HCT116 (cell line): ENCODE measurements around the gene CUBN. TPM values are rescaled to one million over a fixed set of nuclear protein-coding genes. Genes with fewer than 3 reads are reported as not detected.

Experiments used
- ATAC-seq: fragments of 200-7000 bp; cut with Tn5 transposase; 2 replicates; pipeline ENCODE4 v1.9.1; 2020; ENCODE audit warnings: mild to moderate bottlenecking, moderate library complexity
- BruUV-seq: library from RNA; stranded (reverse); fragments of 400-500 nt; replicated peaks from 2 replicates; lab custom pipeline; 2021; lab: Mats Ljungman, UMichigan
- CTCF ChIA-PET: fragments of 300-600 bp; sonication (Branson Sonifier 250); formaldehyde crosslinking; loops from one replicate; lab custom pipeline; 2021; ENCODE audit warnings: antibody characterized with exemption; lab: Charles Lee
- POLR2A ChIA-PET: fragments of 300-600, 350-600 bp; sonication (Branson Sonifier 250); formaldehyde crosslinking; loops from one replicate; lab custom pipeline; 2021; ENCODE audit warnings: antibody characterized with exemption; lab: Charles Lee
- RAD21 ChIA-PET, 2 experiments: fragments of 300-600 bp; sonication (Branson Sonifier 250); formaldehyde crosslinking; loops; one replicate each; lab custom pipeline; 2023; ENCODE audit warnings: low total read pairs in 2 of 2; ENCODE audit not compliant: uncharacterized antibody in 2 of 2, unreplicated experiment in 2 of 2, low non-redundant PET in 1 of 2; lab: Charles Lee
- DNase-seq: peaks from one replicate; pipeline ENCODE4 v3.0.0-alpha.2; 2010; ENCODE audit warnings: low read depth, low spot score
- H2AFZ ChIP-seq: fragments of 200-600 bp; shearing (Covaris generic), sonication (generic); 2 replicates; pipeline ENCODE4 v1.6.1; 2017; ENCODE audit warnings: low read depth, mixed run types, mixed read lengths, antibody characterized with exemption, low read length; ENCODE audit not compliant: poor library complexity, severe bottlenecking
- H3K27ac ChIP-seq: 2 replicates; pipeline ENCODE4 v1.5.1; 2012; ENCODE audit warnings: low read depth, low read length
- H3K27me3 ChIP-seq: fragments of 200-600 bp; sonication (generic); 2 replicates; pipeline ENCODE4 v1.6.1; 2016; ENCODE audit warnings: mixed run types, low read length, mixed read lengths; ENCODE audit not compliant: insufficient read depth
- H3K36me3 ChIP-seq, 2 experiments: fragments of 200-500 bp in 1 of 2; fragments of 200-600 bp in 1 of 2; sonication (Bioruptor generic) in 1 of 2; sonication (generic) in 1 of 2; 2 replicates each; pipeline versions ENCODE4 v1.5.1 to v1.6.1; 2014 to 2016; ENCODE audit warnings: low read length in 2 of 2, inconsistent platforms in 1 of 2, mixed read lengths in 1 of 2, mixed run types in 1 of 2; ENCODE audit not compliant: insufficient read depth in 2 of 2, control insufficient read depth in 1 of 2
- H3K4me1 ChIP-seq, 2 experiments: fragments of 200-600 bp in 1 of 2; sonication (generic) in 1 of 2; 2 replicates each; pipeline versions ENCODE4 v1.5.1 to v1.6.1; 2012 to 2017; ENCODE audit warnings: low read length in 2 of 2, inconsistent platforms in 1 of 2, mild to moderate bottlenecking in 1 of 2, mixed read lengths in 1 of 2, mixed run types in 1 of 2, moderate library complexity in 1 of 2; ENCODE audit not compliant: insufficient read depth in 2 of 2, control insufficient read depth in 1 of 2
- H3K4me2 ChIP-seq: fragments of 200-600 bp; sonication (generic); 2 replicates; pipeline ENCODE4 v1.6.1; 2017; ENCODE audit warnings: mixed run types, low read length, mixed read lengths
- H3K4me3 ChIP-seq, 2 experiments: fragments of 200-600 bp in 1 of 2; sonication (generic) in 1 of 2; replicated peaks in 1 of 2; 2 replicates each; pipeline ENCODE4 v1.5.1; 2011 to 2016; ENCODE audit warnings: low read length in 2 of 2, control low read depth in 1 of 2, low read depth in 1 of 2, mild to moderate bottlenecking in 1 of 2, mixed read lengths in 1 of 2, mixed run types in 1 of 2
- H3K79me2 ChIP-seq: fragments of 200-600 bp; sonication (generic); 2 replicates; pipeline ENCODE4 v1.6.1; 2017; ENCODE audit warnings: mild to moderate bottlenecking, mixed run types, low read length, moderate library complexity, mixed read lengths; ENCODE audit not compliant: insufficient read depth
- H3K9ac ChIP-seq: fragments of 200-600 bp; sonication (generic); 2 replicates; pipeline ENCODE4 v1.6.1; 2016; ENCODE audit warnings: low read length, mixed read lengths
- H3K9me2 ChIP-seq: fragments of 200-600 bp; sonication (generic), shearing (Covaris generic); 2 replicates; pipeline ENCODE4 v1.6.1; 2017; ENCODE audit warnings: mixed run types, mild to moderate bottlenecking, moderate library complexity; ENCODE audit not compliant: insufficient read depth
- H3K9me3 ChIP-seq, 2 experiments: fragments of 200-500 bp in 1 of 2; fragments of 200-600 bp in 1 of 2; sonication (Bioruptor generic) in 1 of 2; sonication (generic) in 1 of 2; 2 replicates each; pipeline ENCODE4 v1.6.1; 2014 to 2017; ENCODE audit warnings: low read length in 2 of 2, mixed read lengths in 2 of 2, inconsistent platforms in 1 of 2, low read depth in 1 of 2, mild to moderate bottlenecking in 1 of 2, mixed run types in 1 of 2, moderate library complexity in 1 of 2; ENCODE audit not compliant: control insufficient read depth in 1 of 2, insufficient read depth in 1 of 2
- H4K20me1 ChIP-seq: fragments of 200-600 bp; sonication (generic), shearing (Covaris generic); 2 replicates; pipeline ENCODE4 v1.6.1; 2017; ENCODE audit warnings: mixed run types, mild to moderate bottlenecking, moderate library complexity; ENCODE audit not compliant: insufficient read depth
- CBX3 ChIP-seq: IDR thresholded peaks from 2 replicates; pipeline ENCODE4 v1.6.1; 2012; ENCODE audit warnings: low read depth
- CTCF ChIP-seq, 3 experiments: fragments of 200-600 bp in 1 of 3; sonication (generic) in 1 of 3; IDR thresholded peaks in 2 of 3; conservative IDR thresholded peaks in 1 of 3; 2 replicates each; pipeline ENCODE4 v1.5.1; 2012 to 2017; ENCODE audit warnings: low read depth in 2 of 3, low read length in 2 of 3, antibody characterized with exemption in 1 of 3, borderline replicate concordance in 1 of 3, control low read depth in 1 of 3, mild to moderate bottlenecking in 1 of 3, mixed read lengths in 1 of 3, mixed run types in 1 of 3, moderate library complexity in 1 of 3; ENCODE audit not compliant: insufficient read depth in 1 of 3
- EZH2phosphoT487 ChIP-seq: fragments of 200-600 bp; IDR thresholded peaks from 2 replicates; pipeline ENCODE4 v1.6.1; 2018; ENCODE audit warnings: antibody characterized with exemption, borderline replicate concordance
- FOSL1 ChIP-seq: IDR thresholded peaks from 2 replicates; pipeline ENCODE4 v1.6.1; 2012; ENCODE audit warnings: low read depth
- POLR2A ChIP-seq: IDR thresholded peaks from 2 replicates; pipeline ENCODE4 v1.7.0; 2011; ENCODE audit warnings: borderline replicate concordance; ENCODE audit not compliant: insufficient read depth, insufficient read length; ENCODE audit errors: extremely low read depth
- POLR2AphosphoS5 ChIP-seq: IDR thresholded peaks from 2 replicates; pipeline ENCODE4 v1.6.1; 2011; ENCODE audit warnings: mild to moderate bottlenecking, low read depth, low read length, moderate library complexity
- REST ChIP-seq: IDR thresholded peaks from 2 replicates; pipeline ENCODE4 v1.6.1; 2012; ENCODE audit warnings: low read depth
- SIN3A ChIP-seq: IDR thresholded peaks from 2 replicates; pipeline ENCODE4 v1.6.1; 2012; ENCODE audit warnings: low read depth
- SP1 ChIP-seq: IDR thresholded peaks from 2 replicates; pipeline ENCODE4 v1.6.1; 2012; ENCODE audit warnings: low read depth
- SRF ChIP-seq: IDR thresholded peaks from 2 replicates; pipeline ENCODE4 v1.6.1; 2012; ENCODE audit warnings: low read depth
- TCF7L2 ChIP-seq: IDR thresholded peaks from 2 replicates; pipeline ENCODE4 v1.7.0; 2011; ENCODE audit warnings: borderline replicate concordance, inconsistent platforms; ENCODE audit not compliant: insufficient read depth, insufficient read length; ENCODE audit errors: extremely low read depth
- YY1 ChIP-seq: IDR thresholded peaks from 2 replicates; pipeline ENCODE4 v1.6.1; 2011; ENCODE audit warnings: low read length, low read depth, moderate library complexity, mild to moderate bottlenecking; ENCODE audit not compliant: insufficient replicate concordance; ENCODE audit errors: extremely low read depth
- ZBTB33 ChIP-seq: IDR thresholded peaks from 2 replicates; pipeline ENCODE4 v1.6.1; 2011; ENCODE audit warnings: mild to moderate bottlenecking, low read length, moderate library complexity; ENCODE audit not compliant: insufficient replicate concordance; ENCODE audit errors: extremely low read depth
- ZFX ChIP-seq: fragments of 450-650 bp; IDR thresholded peaks from 2 replicates; pipeline ENCODE4 v1.6.1; 2017
- intact Hi-C: fragments of 100-400 bp; cut with micrococcal nuclease; formaldehyde crosslinking; loops from 2 replicates; pipeline ENCODE4 v1.10.0; 2022
- total RNA-seq: library from RNA; stranded (reverse); gene quantifications from one replicate; pipeline ENCODE4 v1.2.1, GENCODE V29; 2021; ENCODE audit not compliant: unreplicated experiment
- TF ChIP-seq, protein P1 (sequence below): IDR thresholded peaks from 2 replicates; pipeline ENCODE4 v1.6.1; 2012

The CUBN gene
- total RNA-seq, 1 experiment from 2014 or later = 1.2 TPM

- no TSS peak for BruUV-seq
- H3K27me3 ChIP-seq = no peaks in the 10 kb centered on the region
- TF ChIP-seq POLR2A (no peak), POLR2AphosphoS5 (no peak), CBX3 (no peak), SP1 (no peak), REST (no peak), EZH2phosphoT487 (no peak), ZBTB33 (no peak), FOSL1 (no peak), SIN3A (no peak), TCF7L2 (no peak), SRF (no peak), YY1 (no peak), CTCF (IDR thresholded peaks at IDR 0.05 in 2 of 3, conservative IDR thresholded peaks at IDR 0.05 in 1 of 3; ENCODE audit: borderline replicate concordance in 1 of 3, insufficient read depth in 1 of 3, low read depth in 2 of 3, low read length in 2 of 3) (no peak), ZFX (no peak)
- TF ChIP-seq, protein P1, sequence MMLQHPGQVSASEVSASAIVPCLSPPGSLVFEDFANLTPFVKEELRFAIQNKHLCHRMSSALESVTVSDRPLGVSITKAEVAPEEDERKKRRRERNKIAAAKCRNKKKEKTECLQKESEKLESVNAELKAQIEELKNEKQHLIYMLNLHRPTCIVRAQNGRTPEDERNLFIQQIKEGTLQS = no peak
- no peaks in the 10 kb centered on the region for H3K9me2 ChIP-seq
- DNase-seq (no peak), ATAC-seq (no peak)
- H3K4me2 ChIP-seq = no peak overlapping the region
- CTCF ChIA-PET = no interaction called here
- no peak overlapping the region for H3K4me3 ChIP-seq
- intact Hi-C loops = no loop called here
- H3K4me1 ChIP-seq = peaks cover 18 to 21% of the 10 kb centered on the region in 2 experiments; a peak in 3 of 4 replicates
- H2AFZ ChIP-seq = no peak overlapping the region
- POLR2A ChIA-PET = no interaction called here
- H3K9me3 ChIP-seq = no peaks in the 10 kb centered on the region
- no peaks in the 10 kb centered on the region for H4K20me1 ChIP-seq
- RAD21 ChIA-PET = no interaction called here
- no peak overlapping the region for H3K9ac ChIP-seq
- no peaks in the 10 kb centered on the region for H3K36me3 ChIP-seq
- H3K79me2 ChIP-seq = no peaks in the 10 kb centered on the region
- H3K27ac ChIP-seq = no peak overlapping the region
Measured at GRCh38 chr10:17031637-17032635, 97.7 kb downstream of the CUBN start.
